ENCODE results near the gene SPTLC3. TPM values are rescaled to one million over a fixed set of nuclear protein-coding genes. Genes with fewer than 3 reads are reported as not detected.
A peak's percentile ranks its signal among the peaks of the same experiment; 100 is the strongest.

Gene SPTLC3
- polyA plus RNA-seq, 4 donors, result 4.3 to 60.2 (median 5.8) TPM

DNA sequence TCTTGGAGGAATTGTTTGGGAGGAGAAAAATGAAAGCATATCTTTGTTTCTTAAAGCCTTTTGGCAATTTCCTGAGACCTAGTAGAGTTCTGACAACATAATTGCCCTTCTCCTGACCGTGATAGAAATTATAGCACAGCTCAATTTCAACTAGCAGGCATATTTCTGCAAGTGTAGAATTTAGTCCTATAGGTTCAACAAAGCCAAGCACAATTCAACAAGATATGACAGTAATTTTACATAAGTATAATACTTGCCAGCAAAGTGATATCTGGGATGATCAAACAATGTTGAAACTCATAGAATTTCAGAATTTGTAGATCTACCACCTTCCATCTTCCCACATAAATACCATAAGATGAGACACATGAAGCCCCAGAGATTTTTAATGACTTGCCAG is 73.1 kb downstream of the SPTLC3 start:
- WGBS, 3 donors, result 74 to 84% (median 76%) methylated on average over 1 of the region's 1 CpG
- no peak overlapping the region for H3K27ac ChIP-seq (ENCODE audit: low read depth in 1 of 3, low read length in 2 of 3)
- H3K36me3 ChIP-seq (ENCODE audit: control insufficient read depth in 3 of 3, insufficient read depth in 2 of 3, low read depth in 1 of 3, low read length in 3 of 3), result peaks cover 0 to 11% (median 0%) of the 10 kb centered on the region in 3 donors
- FAIRE-seq, result no peak
- no peaks in the 10 kb centered on the region for H3K9me3 ChIP-seq (ENCODE audit: control insufficient read depth in 2 of 2, insufficient read depth in 1 of 2, low read depth in 1 of 2, low read length in 1 of 2)
- H3K4me1 ChIP-seq (ENCODE audit: control insufficient read depth in 3 of 3, insufficient read depth in 2 of 3, low read depth in 1 of 3, low read length in 2 of 3), result no peaks in the 10 kb centered on the region
- no peak for DNase-seq
- no peak overlapping the region for H3K4me3 ChIP-seq (ENCODE audit: low read depth in 1 of 3, low read length in 3 of 3)
- H3K27me3 ChIP-seq (ENCODE audit: control insufficient read depth in 3 of 3, insufficient read depth in 3 of 3, low read length in 3 of 3), result no peaks in the 10 kb centered on the region

DNA sequence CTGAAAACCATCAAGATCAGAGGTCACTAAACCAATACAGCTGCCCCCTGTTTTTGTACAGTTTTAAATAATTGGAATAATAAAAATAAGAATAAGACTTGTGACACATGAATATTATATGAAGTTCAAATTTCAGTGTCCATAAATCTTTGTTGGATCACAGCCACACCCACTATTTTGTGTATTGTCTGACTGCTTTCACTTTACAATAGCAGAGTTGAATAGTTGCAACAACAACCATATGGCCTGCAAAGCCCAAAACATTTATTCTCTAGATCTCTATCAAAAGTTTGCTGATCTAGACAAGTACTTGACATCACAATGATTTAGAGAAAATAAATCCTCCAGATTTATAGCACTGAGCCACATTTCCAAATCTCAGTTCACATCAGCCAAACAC is 73.6 kb downstream of the SPTLC3 start:
- Histone ChIP-seq H3K36me3 (ENCODE audit: control insufficient read depth in 3 of 3, insufficient read depth in 2 of 3, low read depth in 1 of 3, low read length in 3 of 3) (peaks cover 0 to 13% (median 0%) of the 10 kb centered on the region in 3 donors), H3K27me3 (ENCODE audit: control insufficient read depth in 3 of 3, insufficient read depth in 3 of 3, low read length in 3 of 3) (no peaks in the 10 kb centered on the region), H3K4me3 (ENCODE audit: low read depth in 1 of 3, low read length in 3 of 3) (no peak overlapping the region), H3K27ac (ENCODE audit: low read depth in 1 of 3, low read length in 2 of 3) (no peak overlapping the region), H3K4me1 (ENCODE audit: control insufficient read depth in 3 of 3, insufficient read depth in 2 of 3, low read depth in 1 of 3, low read length in 2 of 3) (no peaks in the 10 kb centered on the region), H3K9me3 (ENCODE audit: control insufficient read depth in 2 of 2, insufficient read depth in 1 of 2, low read depth in 1 of 2, low read length in 1 of 2) (no peaks in the 10 kb centered on the region)
- FAIRE-seq, result no peak
- no peak for DNase-seq

- WGBS, 3 donors, result 69 to 82% (median 71%) methylated on average over 3 of the region's 3 CpGs
Observed at GRCh38 chr20:13085275-13085674, 76.5 kb downstream of the SPTLC3 start.

DNA sequence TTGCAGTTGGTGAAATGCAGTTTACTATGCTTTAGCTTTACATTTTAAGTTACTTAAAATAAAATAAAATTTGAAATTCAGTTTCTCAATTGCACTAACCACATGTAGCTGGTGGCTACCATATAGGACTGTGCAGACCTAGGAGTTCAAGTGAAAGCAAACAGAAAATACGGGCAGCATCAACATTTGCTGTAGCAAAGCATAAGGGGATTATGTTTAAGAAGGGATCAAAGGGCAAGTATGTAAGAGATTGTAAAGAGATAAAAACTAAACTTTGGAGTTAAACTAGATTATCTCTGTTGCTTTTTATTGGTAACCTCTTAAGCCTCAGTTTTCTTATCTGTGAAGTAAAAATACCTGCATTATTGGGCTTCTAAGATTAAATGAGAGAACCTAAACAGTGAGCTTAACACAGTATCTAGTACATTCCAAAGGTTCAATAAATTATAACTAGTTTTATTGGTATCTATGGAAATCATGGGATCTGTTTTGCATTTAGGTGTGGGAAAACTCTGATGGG is 81.2 kb downstream of the SPTLC3 start:
- FAIRE-seq (no peak), DNase-seq (peak; percentile 61 to 75)
- Histone ChIP-seq H3K9me3 (ENCODE audit: control insufficient read depth in 2 of 2, insufficient read depth in 1 of 2, low read depth in 1 of 2, low read length in 1 of 2) (no peaks in the 10 kb centered on the region), H3K27ac (ENCODE audit: low read depth in 1 of 3, low read length in 2 of 3) (no peak overlapping the region), H3K36me3 (ENCODE audit: control insufficient read depth in 3 of 3, insufficient read depth in 2 of 3, low read depth in 1 of 3, low read length in 3 of 3) (peaks cover 0 to 11% (median 5%) of the 10 kb centered on the region in 3 donors), H3K4me3 (ENCODE audit: low read depth in 1 of 3, low read length in 3 of 3) (no peak overlapping the region), H3K4me1 (ENCODE audit: control insufficient read depth in 3 of 3, insufficient read depth in 2 of 3, low read depth in 1 of 3, low read length in 2 of 3) (peaks cover 0 to 10% (median 0%) of the 10 kb centered on the region in 3 donors), H3K27me3 (ENCODE audit: control insufficient read depth in 3 of 3, insufficient read depth in 3 of 3, low read length in 3 of 3) (no peaks in the 10 kb centered on the region)
- WGBS, 3 donors, result 10 to 54% (median 34%) methylated on average over 1 of the region's 1 CpG

More at GRCh38 chr20:13085275-13085674, 76.5 kb downstream of the SPTLC3 start:
- H3K36me3 ChIP-seq (ENCODE audit: control insufficient read depth in 3 of 3, insufficient read depth in 2 of 3, low read depth in 1 of 3, low read length in 3 of 3), result peaks cover 0 to 4% (median 0%) of the 10 kb centered on the region in 3 donors
- no peaks in the 10 kb centered on the region for H3K27me3 ChIP-seq (ENCODE audit: control insufficient read depth in 3 of 3, insufficient read depth in 3 of 3, low read length in 3 of 3)
- H3K4me3 ChIP-seq (ENCODE audit: low read depth in 1 of 3, low read length in 3 of 3), result no peak overlapping the region
- DNase-seq, result no peak
- H3K4me1 ChIP-seq (ENCODE audit: control insufficient read depth in 3 of 3, insufficient read depth in 2 of 3, low read depth in 1 of 3, low read length in 2 of 3), result no peaks in the 10 kb centered on the region
- no peaks in the 10 kb centered on the region for H3K9me3 ChIP-seq (ENCODE audit: control insufficient read depth in 2 of 2, insufficient read depth in 1 of 2, low read depth in 1 of 2, low read length in 1 of 2)
- H3K27ac ChIP-seq (ENCODE audit: low read depth in 1 of 3, low read length in 2 of 3), result no peak overlapping the region
- FAIRE-seq, result no peak

GRCh38 chr20:13092111-13092510 is 83.3 kb downstream of the SPTLC3 start:
- FAIRE-seq, result no peak
- H3K27me3 ChIP-seq (ENCODE audit: control insufficient read depth in 3 of 3, insufficient read depth in 3 of 3, low read length in 3 of 3), result no peaks in the 10 kb centered on the region
- peaks cover 0 to 11% (median 5%) of the 10 kb centered on the region in 3 donors for H3K36me3 ChIP-seq (ENCODE audit: control insufficient read depth in 3 of 3, insufficient read depth in 2 of 3, low read depth in 1 of 3, low read length in 3 of 3)
- H3K27ac ChIP-seq (ENCODE audit: low read depth in 1 of 3, low read length in 2 of 3), result no peak overlapping the region
- peaks cover 0 to 10% (median 0%) of the 10 kb centered on the region in 3 donors for H3K4me1 ChIP-seq (ENCODE audit: control insufficient read depth in 3 of 3, insufficient read depth in 2 of 3, low read depth in 1 of 3, low read length in 2 of 3)
- 48 to 83% (median 74%) methylated on average over 2 of the region's 2 CpGs for WGBS, 3 donors
- H3K9me3 ChIP-seq (ENCODE audit: control insufficient read depth in 2 of 2, insufficient read depth in 1 of 2, low read depth in 1 of 2, low read length in 1 of 2), result no peaks in the 10 kb centered on the region
- no peak overlapping the region for H3K4me3 ChIP-seq (ENCODE audit: low read depth in 1 of 3, low read length in 3 of 3)
- no peak for DNase-seq

- WGBS, 3 donors, result 13 to 42% (median 25%) methylated on average over 4 of the region's 4 CpGs
- no peaks in the 10 kb centered on the region for H3K9me3 ChIP-seq (ENCODE audit: control insufficient read depth in 2 of 2, insufficient read depth in 1 of 2, low read depth in 1 of 2, low read length in 1 of 2)
- H3K27ac ChIP-seq (ENCODE audit: low read depth in 1 of 3, low read length in 2 of 3), result no peak overlapping the region
- FAIRE-seq (no peak), DNase-seq (peak in 1 of 2 donors; percentile 70)
- peaks cover 0 to 25% (median 0%) of the 10 kb centered on the region in 3 donors for H3K4me1 ChIP-seq (ENCODE audit: control insufficient read depth in 3 of 3, insufficient read depth in 2 of 3, low read depth in 1 of 3, low read length in 2 of 3)
- no peak overlapping the region for H3K4me3 ChIP-seq (ENCODE audit: low read depth in 1 of 3, low read length in 3 of 3)
- no peaks in the 10 kb centered on the region for H3K27me3 ChIP-seq (ENCODE audit: control insufficient read depth in 3 of 3, insufficient read depth in 3 of 3, low read length in 3 of 3)
- peaks cover 0 to 9% (median 5%) of the 10 kb centered on the region in 3 donors for H3K36me3 ChIP-seq (ENCODE audit: control insufficient read depth in 3 of 3, insufficient read depth in 2 of 3, low read depth in 1 of 3, low read length in 3 of 3)
Observed at GRCh38 chr20:13094976-13095375, 86.2 kb downstream of the SPTLC3 start.

- WGBS, 3 donors, result 61 to 78% (median 70%) methylated on average over 4 of the region's 4 CpGs
- Histone ChIP-seq H3K4me1 (ENCODE audit: control insufficient read depth in 3 of 3, insufficient read depth in 2 of 3, low read depth in 1 of 3, low read length in 2 of 3) (peaks cover 0 to 35% (median 8%) of the 10 kb centered on the region in 3 donors), H3K27ac (ENCODE audit: low read depth in 1 of 3, low read length in 2 of 3) (no peak overlapping the region), H3K36me3 (ENCODE audit: control insufficient read depth in 3 of 3, insufficient read depth in 2 of 3, low read depth in 1 of 3, low read length in 3 of 3) (peaks cover 0 to 10% (median 5%) of the 10 kb centered on the region in 3 donors), H3K4me3 (ENCODE audit: low read depth in 1 of 3, low read length in 3 of 3) (no peak overlapping the region), H3K27me3 (ENCODE audit: control insufficient read depth in 3 of 3, insufficient read depth in 3 of 3, low read length in 3 of 3) (no peaks in the 10 kb centered on the region), H3K9me3 (ENCODE audit: control insufficient read depth in 2 of 2, insufficient read depth in 1 of 2, low read depth in 1 of 2, low read length in 1 of 2) (no peaks in the 10 kb centered on the region)
- FAIRE-seq, result no peak
- DNase-seq, result peak; percentile 35 to 68
Observed at GRCh38 chr20:13098720-13099355, 90.1 kb downstream of the SPTLC3 start.

- Histone ChIP-seq H3K9me3 (ENCODE audit: control insufficient read depth in 2 of 2, insufficient read depth in 1 of 2, low read depth in 1 of 2, low read length in 1 of 2) (no peaks in the 10 kb centered on the region), H3K27me3 (ENCODE audit: control insufficient read depth in 3 of 3, insufficient read depth in 3 of 3, low read length in 3 of 3) (no peaks in the 10 kb centered on the region), H3K36me3 (ENCODE audit: control insufficient read depth in 3 of 3, insufficient read depth in 2 of 3, low read depth in 1 of 3, low read length in 3 of 3) (peaks cover 0 to 8% (median 0%) of the 10 kb centered on the region in 3 donors), H3K4me1 (ENCODE audit: control insufficient read depth in 3 of 3, insufficient read depth in 2 of 3, low read depth in 1 of 3, low read length in 2 of 3) (peaks cover 0 to 35% (median 8%) of the 10 kb centered on the region in 3 donors), H3K27ac (ENCODE audit: low read depth in 1 of 3, low read length in 2 of 3) (no peak overlapping the region), H3K4me3 (ENCODE audit: low read depth in 1 of 3, low read length in 3 of 3) (no peak overlapping the region)
- DNase-seq (no peak), FAIRE-seq (no peak)
Observed at GRCh38 chr20:13099676-13100075, 90.9 kb downstream of the SPTLC3 start.
